Adrenal gland (tissue), 12 donors: Measurements from ENCODE around the gene DCUN1D4. TPM values are rescaled to one million over a fixed set of nuclear protein-coding genes. Genes with fewer than 3 reads are reported as not detected.

ENCODE experiments used
- DNase-seq, 7 donors: peaks; one replicate each; pipeline ENCODE4 v3.0.0-alpha.2; 2019 to 2020
- H3K27ac ChIP-seq, 5 donors: fragments of 200-600 bp; sonication (generic) in 4 of 5; 1 replicate in 3 of 5; 2 replicates in 2 of 5; pipeline versions ENCODE4 v1.5.1 to v1.8.0; 2016 to 2020; ENCODE audit warnings: mild to moderate bottlenecking in 1 of 5
- H3K27me3 ChIP-seq: fragments of 200-600 bp; 2 replicates; pipeline ENCODE4 v1.8.0; 2021
- H3K36me3 ChIP-seq, 2 donors: fragments of 200-600 bp; replicated peaks in 1 of 2; 1 replicate in 1 of 2; 2 replicates in 1 of 2; pipeline versions ENCODE4 v1.5.1 to v1.8.0; 2018 to 2022
- H3K4me1 ChIP-seq, 2 donors: fragments of 200-600 bp; replicated peaks in 1 of 2; 1 replicate in 1 of 2; 2 replicates in 1 of 2; pipeline versions ENCODE4 v1.5.1 to v1.8.0; 2018 to 2021
- H3K4me3 ChIP-seq, 4 donors: fragments of 200-600 bp; sonication (generic) in 3 of 4; one replicate each; pipeline ENCODE4 v1.5.1; 2016 to 2018
- H3K9me3 ChIP-seq, 3 donors: fragments of 200-600 bp; sonication (generic) in 1 of 3; replicated peaks in 1 of 3; 1 replicate in 2 of 3; 2 replicates in 1 of 3; pipeline versions ENCODE4 v1.5.1 to v1.8.0; 2016 to 2021
- POLR2A ChIP-seq, 2 donors: fragments of 450-650 bp; IDR thresholded peaks; one replicate each; pipeline ENCODE4 v1.6.1; 2017; ENCODE audit warnings: antibody characterized with exemption in 2 of 2, mild to moderate bottlenecking in 2 of 2, moderate library complexity in 1 of 2
- WGBS, 4 donors: extraction: QIAGEN DNeasy Blood & Tissue Kit in 2 of 4; methylation state at CpG; one replicate each; pipeline versions ENCODE4 v1.1.5 to v1.1.7; 2013 to 2017; 5-methylcytosine and 5-hydroxymethylcytosine counted together
- intact Hi-C, 2 donors: fragments of 100-400 bp; cut with DNase I; formaldehyde crosslinking; loops; one replicate each; pipeline versions ENCODE4 v1.14.1 to v1.15.0; 2022 to 2023
- polyA plus RNA-seq, 3 donors: library from polyadenylated mRNA; stranded (reverse); fragments of 200-250 nt in 2 of 3; fragments of 350-450 nt in 1 of 3; fragmentation: Illumina TruSeq in 1 of 3; extraction: RNeasy Lipid Tissue Mini Kit (QIAGEN cat#74804) in 1 of 3; gene quantifications; one replicate each; pipeline ENCODE4 v1.2.3, GENCODE V29; 2013 to 2014
- total RNA-seq, 9 donors: library from RNA; depleted of rRNA in 4 of 9; stranded (reverse); fragments of >200 nt in 4 of 9; fragments of 120-200 nt in 1 of 9; fragmentation: NEBNext Ultra II Directional in 1 of 9; extraction: Animal tissue kit (Norgen Biotek cat#: 25700) in 1 of 9; gene quantifications; one replicate each; pipeline versions ENCODE4 v1.1.0 to v1.2.4, GENCODE V29; 2013 to 2023
- TF ChIP-seq, protein P1 (sequence below), 6 experiments: fragments of 450-650 bp in 4 of 6; fragments of 200-600 bp in 2 of 6; sonication (generic) in 1 of 6; IDR thresholded peaks; 1 replicate in 5 of 6; 2 replicates in 1 of 6; pipeline versions ENCODE4 v1.5.1 to v1.8.0; 2016 to 2021; ENCODE audit warnings: antibody characterized with exemption in 6 of 6, mild to moderate bottlenecking in 2 of 6, moderate library complexity in 1 of 6
- donor health status: healthy with polysubstance abuse.
- donor health status: Bipolar disorder and iron deficiency.
- donor health status: DM: yes; HTN: yes; CAD: no.
- donor health status: DM: no; HTN: no; CAD: no.
- donor health status: DM: no; HTN: no; CAD: no.
- donor health status: DM: yes; HTN: yes; CAD: no.

The DCUN1D4 gene
- total and polyA plus RNA-seq, 12 donors: 25.0 to 86.2 (median 46.9) TPM

DNA sequence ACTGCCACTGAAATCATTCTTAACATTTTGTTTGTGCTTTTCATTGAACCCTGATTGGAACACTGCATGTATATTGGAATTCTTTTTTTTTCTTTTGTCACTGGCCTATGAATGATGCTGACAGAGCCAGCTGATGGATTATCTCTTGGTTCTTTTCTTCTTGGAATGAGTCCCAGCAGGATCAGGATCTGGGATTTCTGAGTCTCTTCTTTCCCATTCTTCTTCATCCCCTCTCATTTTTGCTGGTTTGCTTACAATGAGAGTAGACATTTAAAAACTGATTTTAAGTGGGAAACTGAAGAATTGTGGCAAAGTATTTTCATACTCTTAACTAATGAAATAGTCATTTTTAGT, 9.0 kb downstream of the DCUN1D4 start:
- H3K9me3 ChIP-seq: no peaks in the 10 kb centered on the region
- no peak for DNase-seq
- H3K4me3 ChIP-seq: no peak overlapping the region
- no peaks in the 10 kb centered on the region for H3K27me3 ChIP-seq
- peaks cover 24 to 52% of the 10 kb centered on the region in 2 donors for H3K4me1 ChIP-seq
- no peaks in the 10 kb centered on the region for H3K36me3 ChIP-seq
- peak overlapping the region in 3 of 5 donors; percentile 11 to 50 (median 22) for H3K27ac ChIP-seq
- intact Hi-C loops: no loop called here
- TF ChIP-seq, protein P1, sequence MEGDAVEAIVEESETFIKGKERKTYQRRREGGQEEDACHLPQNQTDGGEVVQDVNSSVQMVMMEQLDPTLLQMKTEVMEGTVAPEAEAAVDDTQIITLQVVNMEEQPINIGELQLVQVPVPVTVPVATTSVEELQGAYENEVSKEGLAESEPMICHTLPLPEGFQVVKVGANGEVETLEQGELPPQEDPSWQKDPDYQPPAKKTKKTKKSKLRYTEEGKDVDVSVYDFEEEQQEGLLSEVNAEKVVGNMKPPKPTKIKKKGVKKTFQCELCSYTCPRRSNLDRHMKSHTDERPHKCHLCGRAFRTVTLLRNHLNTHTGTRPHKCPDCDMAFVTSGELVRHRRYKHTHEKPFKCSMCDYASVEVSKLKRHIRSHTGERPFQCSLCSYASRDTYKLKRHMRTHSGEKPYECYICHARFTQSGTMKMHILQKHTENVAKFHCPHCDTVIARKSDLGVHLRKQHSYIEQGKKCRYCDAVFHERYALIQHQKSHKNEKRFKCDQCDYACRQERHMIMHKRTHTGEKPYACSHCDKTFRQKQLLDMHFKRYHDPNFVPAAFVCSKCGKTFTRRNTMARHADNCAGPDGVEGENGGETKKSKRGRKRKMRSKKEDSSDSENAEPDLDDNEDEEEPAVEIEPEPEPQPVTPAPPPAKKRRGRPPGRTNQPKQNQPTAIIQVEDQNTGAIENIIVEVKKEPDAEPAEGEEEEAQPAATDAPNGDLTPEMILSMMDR (IDR thresholded peaks at IDR 0.05): no peak
- TF ChIP-seq POLR2A (IDR thresholded peaks at IDR 0.05): no peak

DNA sequence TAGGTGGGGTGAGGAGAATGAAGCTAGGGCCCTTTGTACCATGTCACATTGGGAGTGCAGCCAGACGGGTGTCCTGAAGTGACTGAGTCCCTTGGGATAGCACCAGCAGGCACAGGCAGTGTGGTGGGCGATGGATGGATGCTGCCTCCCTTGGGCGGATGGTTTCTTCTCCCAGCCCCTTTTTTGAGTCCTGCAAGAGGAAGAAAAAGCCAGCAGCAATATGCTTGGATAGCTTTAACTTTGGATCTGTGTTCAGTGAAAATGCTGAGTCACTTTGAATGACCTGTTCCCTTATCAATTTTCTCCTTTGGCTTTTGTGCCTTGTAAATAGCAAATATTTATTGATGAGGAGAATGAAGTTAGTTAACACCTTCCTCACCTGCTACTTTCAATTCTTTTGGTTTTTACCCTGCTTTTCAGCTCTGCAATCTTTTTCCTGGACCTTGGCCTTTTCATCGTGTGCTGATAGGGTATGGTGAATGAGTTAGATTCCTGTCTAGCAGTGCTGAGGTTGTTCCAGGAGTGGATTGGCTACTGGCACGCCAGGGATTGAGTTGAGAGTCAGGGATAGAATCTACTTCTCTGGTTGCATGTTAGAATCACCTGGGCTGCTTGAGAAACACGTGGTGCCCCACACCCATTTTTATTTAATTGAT, 10.2 kb downstream of the DCUN1D4 start:
- H3K36me3 ChIP-seq: no peaks in the 10 kb centered on the region
- H3K27ac ChIP-seq: peak overlapping the region; percentile 29 to 88 (median 60)
- TF ChIP-seq, protein P1 (IDR thresholded peaks at IDR 0.05): no peak
- TF ChIP-seq POLR2A (IDR thresholded peaks at IDR 0.05): no peak
- no peaks in the 10 kb centered on the region for H3K27me3 ChIP-seq
- H3K4me3 ChIP-seq: no peak overlapping the region
- 37 to 44% (median 41%) methylated on average over 5 to 6 of the region's 6 CpGs for WGBS, 4 donors
- DNase-seq: peak; percentile 29 to 66 (median 56)
- H3K9me3 ChIP-seq: no peaks in the 10 kb centered on the region
- peaks cover 24 to 52% of the 10 kb centered on the region in 2 donors for H3K4me1 ChIP-seq
- intact Hi-C loops: no loop called here

DNA sequence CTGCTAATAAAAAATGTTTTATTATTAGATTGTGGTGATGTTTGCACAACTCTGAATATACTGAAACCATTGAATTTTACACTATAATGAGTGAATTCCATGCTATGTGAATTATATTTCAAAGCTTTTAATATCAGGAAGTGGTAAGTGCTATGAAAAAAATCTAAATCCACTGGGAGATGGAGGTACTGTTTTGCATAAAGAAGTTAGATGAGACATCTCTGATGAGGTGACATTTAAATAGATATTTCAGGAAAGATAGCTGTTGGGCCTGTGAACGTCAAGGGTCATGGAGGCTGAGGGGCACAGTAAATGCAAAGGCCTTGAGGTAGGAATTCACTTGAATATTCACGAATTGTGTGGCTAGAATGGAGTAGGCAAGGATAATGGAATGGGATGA, 12.3 kb downstream of the DCUN1D4 start:
- Histone ChIP-seq H3K4me3 (no peak overlapping the region), H3K9me3 (no peaks in the 10 kb centered on the region), H3K36me3 (no peaks in the 10 kb centered on the region), H3K27me3 (no peaks in the 10 kb centered on the region), H3K27ac (peak overlapping the region in 2 of 5 donors; percentile 29 to 44), H3K4me1 (peaks cover 29 to 70% of the 10 kb centered on the region in 2 donors)
- intact Hi-C loops: no loop called here
- no peak for DNase-seq
- WGBS, 4 donors: 61 to 79% (median 63%) methylated on average over 2 of the region's 2 CpGs
- TF ChIP-seq, protein P1 (IDR thresholded peaks at IDR 0.05): no peak
- TF ChIP-seq POLR2A (IDR thresholded peaks at IDR 0.05): no peak

DNA sequence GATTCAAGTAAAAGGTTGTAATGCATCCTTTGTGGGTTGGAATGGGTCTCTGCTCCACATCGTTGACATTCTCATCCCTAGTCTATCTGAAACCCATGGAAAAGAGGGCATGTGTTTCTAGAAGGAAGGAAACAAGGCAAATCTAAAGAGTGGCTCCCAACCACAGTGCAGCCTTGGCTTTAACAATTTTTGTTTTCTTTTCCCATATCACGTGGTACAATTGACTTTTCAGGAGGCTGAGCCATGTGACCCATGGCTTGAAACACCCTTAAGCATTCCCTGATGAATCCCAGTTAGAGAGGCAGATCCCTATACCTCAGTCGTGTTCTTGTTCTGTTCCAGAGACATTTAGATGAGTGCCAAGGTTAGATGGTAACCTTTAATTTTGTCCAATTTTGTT, 12.8 kb downstream of the DCUN1D4 start:
- peak in 1 of 7 donors; percentile 31 for DNase-seq
- H3K9me3 ChIP-seq: no peaks in the 10 kb centered on the region
- intact Hi-C loops: no loop called here
- no peak for TF ChIP-seq POLR2A (IDR thresholded peaks at IDR 0.05)
- TF ChIP-seq, protein P1 (IDR thresholded peaks at IDR 0.05): no peak
- H3K27me3 ChIP-seq: no peaks in the 10 kb centered on the region
- H3K4me3 ChIP-seq: peak overlapping the region in 1 of 4 donors; percentile 4
- 47 to 59% (median 53%) methylated on average over 3 of the region's 3 CpGs for WGBS, 4 donors
- peak overlapping the region in 2 of 5 donors; percentile 29 to 44 for H3K27ac ChIP-seq
- H3K36me3 ChIP-seq: no peaks in the 10 kb centered on the region
- H3K4me1 ChIP-seq: peaks cover 29 to 70% of the 10 kb centered on the region in 2 donors
